ENCODE results near the gene IL36A.
A peak's percentile ranks its signal among the peaks of the same experiment; 100 is the strongest.

The IL36A gene

GRCh38 chr2:113005030-113005509 is at the start of gene IL36A:
Gene IL36A, plus strand, starts transcription at chr2:113005459. Its CDS starts 413 bp downstream, at chr2:113005872.
- no peak for DNase-seq

- DNase-seq: no peak
Observed at GRCh38 chr2:112957511-112957910, 47.7 kb upstream of the IL36A start.

GRCh38 chr2:112958428-112959108 is 46.7 kb upstream of the IL36A start:
- peak; percentile 17 for DNase-seq

- DNase-seq: no peak
Observed at GRCh38 chr2:112959109-112959812, 46.0 kb upstream of the IL36A start.

- no peak for DNase-seq
Observed at GRCh38 chr2:112960230-112960825, 44.9 kb upstream of the IL36A start.

- no peak for DNase-seq
Observed at GRCh38 chr2:112962308-112963175, 42.7 kb upstream of the IL36A start.

- no peak for DNase-seq
Observed at GRCh38 chr2:112967023-112967422, 38.2 kb upstream of the IL36A start.

GRCh38 chr2:112972423-112973086 is 32.7 kb upstream of the IL36A start:
- DNase-seq: no peak

GRCh38 chr2:112973156-112973555 is 32.1 kb upstream of the IL36A start:
- DNase-seq: no peak

GRCh38 chr2:112977559-112978056 is 27.7 kb upstream of the IL36A start, which contains the start of gene IL36G:
Gene IL36G, plus strand, starts transcription at chr2:112978006. Its CDS starts 633 bp downstream, at chr2:112978639.
- DNase-seq: no peak

- DNase-seq: no peak
Observed at GRCh38 chr2:112979731-112980130, 25.5 kb upstream of the IL36A start.

- DNase-seq: no peak
Observed at GRCh38 chr2:112980537-112980936, 24.7 kb upstream of the IL36A start.

- DNase-seq: no peak
Observed at GRCh38 chr2:112985090-112985489, 20.2 kb upstream of the IL36A start.

- DNase-seq: no peak
Observed at GRCh38 chr2:112989611-112990010, 15.6 kb upstream of the IL36A start.

- DNase-seq: no peak
Observed at GRCh38 chr2:112993831-112994230, 11.4 kb upstream of the IL36A start.

GRCh38 chr2:112994648-112995047 is 10.6 kb upstream of the IL36A start:
- no peak for DNase-seq

- no peak for DNase-seq
Observed at GRCh38 chr2:112995346-112995920, 9.8 kb upstream of the IL36A start.

GRCh38 chr2:112996635-112997034 is 8.6 kb upstream of the IL36A start:
- no peak for DNase-seq

GRCh38 chr2:112997151-112997550 is 8.1 kb upstream of the IL36A start:
- DNase-seq: no peak

- no peak for DNase-seq
Observed at GRCh38 chr2:113000436-113000835, 4.8 kb upstream of the IL36A start.

GRCh38 chr2:113002677-113003076 is 2.6 kb upstream of the IL36A start:
- no peak for DNase-seq

GRCh38 chr2:113007250-113007649 is 2.0 kb downstream of the IL36A start:
- DNase-seq: no peak

All from NCI-H2029 (cell line).